NCI-H69 (cell line): ENCODE data around the gene ZNF597.

Source experiments
- DNase-seq: peaks from one replicate; lab custom pipeline; 2025; lab: John Stamatoyannopoulos, UW

ZNF597 gene

DNA sequence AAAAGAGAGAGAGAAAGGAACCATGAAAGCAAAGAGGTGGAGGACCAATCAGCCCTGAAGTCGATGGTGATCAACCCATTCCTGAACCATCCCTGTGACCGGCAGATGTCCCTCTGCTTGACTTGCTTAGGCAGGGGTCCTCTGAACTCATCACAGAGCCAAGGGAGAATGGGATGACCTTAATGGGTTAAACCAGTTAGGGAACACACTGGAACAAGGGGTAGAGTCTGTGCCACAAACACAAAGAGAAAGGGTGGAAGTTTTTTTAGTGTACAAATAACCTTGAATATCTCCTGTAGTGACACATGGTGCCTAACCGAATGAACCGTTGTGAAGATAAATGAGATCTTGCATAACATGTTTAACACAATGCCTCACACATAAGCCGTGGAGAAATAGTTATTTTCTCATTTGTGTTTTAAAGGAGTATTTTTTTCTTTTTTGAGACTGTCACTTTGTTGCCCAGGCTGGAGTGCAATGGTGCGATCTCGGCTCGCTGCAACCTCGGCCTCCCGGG, 11.4 kb upstream of the ZNF597 start:
- DNase-seq, result no peak

- DNase-seq, result peak; percentile 13
Observed at GRCh38 chr16:3454093-3454492, 10.8 kb upstream of the ZNF597 start.

- DNase-seq, result peak; percentile 44
Observed at GRCh38 chr16:3444032-3444388, 706 bp upstream of the ZNF597 start.

DNA sequence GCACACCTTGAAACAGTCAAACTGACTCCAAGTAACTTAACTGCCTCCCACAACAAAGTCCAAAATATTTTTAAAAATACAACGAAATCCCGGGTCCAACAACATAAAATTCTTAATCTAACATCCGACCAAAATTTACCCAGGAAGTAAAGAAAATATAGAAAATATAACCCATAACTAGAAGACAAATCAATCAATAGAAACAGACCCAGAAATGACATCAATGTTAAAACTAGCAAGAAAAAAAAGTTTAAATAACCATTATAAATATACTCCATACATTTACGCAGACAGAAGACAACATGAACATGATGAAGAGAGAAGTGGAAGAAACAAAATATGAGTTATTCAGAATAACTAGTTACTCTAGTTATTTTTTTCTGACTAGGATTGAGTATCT, 3.7 kb downstream of the ZNF597 start:
- no peak for DNase-seq

- no peak for DNase-seq
Observed at GRCh38 chr16:3434373-3434772, 8.9 kb downstream of the ZNF597 start.

DNA sequence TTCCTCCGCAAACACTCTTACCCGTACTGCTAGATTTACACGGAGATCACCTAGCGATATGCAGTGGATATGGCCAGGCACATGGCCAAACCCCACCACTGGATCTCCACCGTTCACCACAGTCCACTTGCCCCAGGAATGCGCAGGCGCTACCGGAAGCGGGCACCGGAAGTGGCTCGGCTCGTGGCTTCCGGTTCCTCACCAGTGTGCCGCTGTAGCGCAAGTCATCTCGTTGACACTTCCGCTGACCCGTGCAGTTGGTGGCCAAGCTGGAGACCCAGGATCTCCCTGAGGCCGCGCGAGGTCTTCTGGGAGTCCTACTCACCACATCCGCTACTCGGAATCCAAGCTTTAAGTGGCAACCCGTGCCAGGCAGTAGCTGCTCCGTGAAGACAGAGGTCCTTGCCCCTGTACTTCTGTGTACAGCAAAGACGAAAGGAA, 11.5 kb downstream of the ZNF597 start:
- no peak for DNase-seq

GRCh38 chr16:3413730-3414379, 29.4 kb downstream of the ZNF597 start:
- no peak for DNase-seq

- no peak for DNase-seq
Observed at GRCh38 chr16:3408561-3409197, 34.6 kb downstream of the ZNF597 start.

DNA sequence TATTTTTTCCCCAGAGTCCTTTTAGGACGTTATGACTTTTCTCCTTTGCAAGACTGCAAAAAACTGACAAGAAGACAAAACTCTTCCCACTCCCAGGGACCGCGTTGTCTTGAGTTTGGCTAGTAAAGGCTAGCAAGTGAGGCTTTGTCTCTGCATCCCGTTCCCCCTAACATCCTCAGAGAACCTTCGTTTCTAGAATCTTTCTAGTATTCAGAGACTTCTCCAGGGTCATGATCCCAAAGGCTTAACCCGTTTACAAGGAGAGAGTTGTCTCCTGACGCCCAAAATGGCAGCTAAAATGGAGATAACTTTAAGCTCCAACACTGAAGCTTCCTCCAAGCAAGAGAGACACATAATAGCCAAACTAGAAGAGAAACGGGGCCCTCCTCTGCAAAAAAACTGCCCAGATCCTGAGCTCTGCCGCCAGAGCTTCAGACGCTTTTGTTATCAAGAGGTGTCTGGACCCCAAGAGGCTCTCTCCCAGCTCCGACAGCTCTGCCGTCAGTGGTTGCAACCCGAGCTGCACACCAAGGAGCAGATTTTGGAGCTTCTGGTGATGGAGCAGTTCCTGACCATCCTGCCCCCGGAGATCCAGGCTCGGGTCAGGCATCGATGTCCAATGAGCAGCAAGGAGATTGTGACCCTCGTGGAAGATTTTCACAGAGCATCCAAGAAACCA, 41.4 kb downstream of the ZNF597 start:
- DNase-seq, result peak; percentile 54

DNA sequence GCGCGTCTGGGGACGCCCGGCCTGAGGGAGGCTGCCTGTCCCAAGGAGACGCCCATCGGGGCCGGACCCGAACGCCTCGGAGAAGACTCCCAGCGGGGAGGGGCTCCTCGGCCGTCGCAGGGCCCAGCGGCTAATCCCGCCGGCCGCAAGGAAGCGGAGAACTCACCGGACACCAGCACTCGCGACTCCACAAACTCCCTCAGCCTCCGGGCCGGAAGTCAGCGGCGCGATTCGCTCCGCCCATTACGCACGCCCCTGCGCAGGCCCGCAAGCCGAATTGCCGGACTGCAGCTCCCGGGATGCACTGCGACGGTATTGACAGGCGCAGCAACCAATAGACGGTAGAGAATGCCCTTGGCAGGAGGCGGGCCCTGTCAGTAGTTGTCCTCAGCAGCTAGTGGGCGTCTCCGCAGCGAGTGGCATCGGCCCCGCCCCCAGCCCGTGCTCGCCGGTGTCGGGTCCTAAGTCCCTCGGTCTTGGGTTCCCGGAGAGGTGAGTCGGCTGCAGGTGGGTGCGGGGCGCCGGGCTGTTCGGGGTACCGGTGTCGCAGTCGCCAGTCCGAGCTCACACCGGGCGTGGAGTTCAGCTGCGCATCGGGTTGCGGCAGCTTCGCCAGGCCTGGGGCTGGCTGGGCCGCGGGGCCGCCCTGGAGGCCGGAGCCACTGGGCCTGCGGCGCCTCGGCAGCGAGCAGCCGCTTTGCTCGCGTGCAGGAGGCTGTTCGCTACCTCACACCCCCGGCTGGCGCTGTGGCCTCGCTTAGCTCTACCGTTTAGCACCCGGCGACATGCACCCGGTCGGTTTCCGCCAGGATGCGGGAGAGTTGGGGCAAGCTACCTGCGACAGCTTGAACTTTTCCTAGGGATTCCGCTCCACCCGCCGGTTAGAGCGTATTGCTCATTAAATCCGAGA, 42.3 kb downstream of the ZNF597 start, which contains the start of the genes ZNF174 and ZSCAN32:
Gene ZNF174 (plus strand): TSS at position 437 of the 910 bp plus-strand sequence. CDS start 790 bp downstream, outside the sequence.
Gene ZSCAN32 (minus strand): TSS at position 226 of the 910 bp plus-strand sequence. CDS start 3,447 bp downstream, outside the sequence.
- DNase-seq, result peak; percentile 99

DNA sequence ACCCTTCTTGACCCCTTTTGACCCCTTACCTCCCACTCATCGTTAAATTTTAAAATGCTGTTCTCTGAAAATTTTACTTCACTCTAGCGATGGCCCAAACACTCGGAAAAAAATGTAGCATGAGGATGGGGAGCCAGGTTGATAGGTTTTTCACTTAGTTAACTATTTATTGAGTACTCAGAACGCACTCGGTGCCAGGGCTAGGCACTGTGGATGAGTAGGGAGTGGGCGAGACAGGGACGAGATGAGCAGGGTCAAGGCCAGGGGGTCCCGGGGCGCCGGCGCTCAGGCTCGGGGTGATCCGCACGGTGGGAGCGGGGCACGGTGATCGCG, 42.9 kb downstream of the ZNF597 start:
- no peak for DNase-seq

DNA sequence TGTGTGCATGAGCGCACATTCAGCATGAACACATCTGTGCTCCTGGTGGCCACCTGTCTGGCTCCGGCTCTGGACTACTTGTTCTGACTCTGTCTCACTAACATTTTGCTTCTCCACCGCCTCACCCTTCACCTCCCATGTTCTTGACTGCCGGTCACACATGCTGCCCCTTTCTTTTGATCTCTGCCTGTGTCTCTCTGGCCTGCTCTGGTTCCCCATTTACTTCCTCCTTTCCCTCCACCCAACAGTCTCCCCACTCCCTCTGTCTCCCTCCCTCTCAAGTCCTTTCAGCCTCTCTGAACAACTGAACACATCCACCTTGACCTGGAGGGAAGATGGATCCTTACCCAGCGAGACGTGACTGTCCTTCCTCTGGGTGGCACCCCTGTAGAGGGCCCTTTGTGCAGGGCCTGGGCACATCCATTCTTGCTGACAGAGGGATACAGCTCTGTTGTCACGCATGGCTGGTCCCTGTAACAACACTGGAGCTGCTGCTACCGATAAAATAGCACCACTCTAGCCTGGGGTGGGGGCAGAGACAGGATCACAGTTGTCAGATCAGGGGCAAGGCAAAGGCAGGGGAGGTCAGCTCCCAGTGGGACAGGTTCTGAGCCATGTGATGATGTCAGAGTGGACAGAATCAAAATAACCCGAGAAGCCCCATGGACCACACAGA, 53.5 kb downstream of the ZNF597 start:
- DNase-seq, result no peak

GRCh38 chr16:3388325-3388724, 55.0 kb downstream of the ZNF597 start:
- no peak for DNase-seq

- no peak for DNase-seq
Observed at GRCh38 chr16:3383045-3383448, 60.3 kb downstream of the ZNF597 start.
